C4-2B (cell line): ENCODE data around the gene OTX2.

Experiments used
- H3K27ac ChIP-seq: fragments of 450-650 bp; 2 replicates; pipeline ENCODE4 v1.5.1; 2017
- ZFX ChIP-seq: fragments of 450-650 bp; IDR thresholded peaks from 2 replicates; pipeline ENCODE4 v1.6.1; 2017
- TF ChIP-seq, protein P1 (sequence below): fragments of 450-650 bp; conservative IDR thresholded peaks from 2 replicates; pipeline ENCODE4 v1.5.1; 2017; ENCODE audit warnings: mild to moderate bottlenecking

The OTX2 gene

GRCh38 chr14:56799343-56799645, 11.0 kb downstream of the OTX2 start:
- no peak for TF ChIP-seq ZFX
- TF ChIP-seq, protein P1, sequence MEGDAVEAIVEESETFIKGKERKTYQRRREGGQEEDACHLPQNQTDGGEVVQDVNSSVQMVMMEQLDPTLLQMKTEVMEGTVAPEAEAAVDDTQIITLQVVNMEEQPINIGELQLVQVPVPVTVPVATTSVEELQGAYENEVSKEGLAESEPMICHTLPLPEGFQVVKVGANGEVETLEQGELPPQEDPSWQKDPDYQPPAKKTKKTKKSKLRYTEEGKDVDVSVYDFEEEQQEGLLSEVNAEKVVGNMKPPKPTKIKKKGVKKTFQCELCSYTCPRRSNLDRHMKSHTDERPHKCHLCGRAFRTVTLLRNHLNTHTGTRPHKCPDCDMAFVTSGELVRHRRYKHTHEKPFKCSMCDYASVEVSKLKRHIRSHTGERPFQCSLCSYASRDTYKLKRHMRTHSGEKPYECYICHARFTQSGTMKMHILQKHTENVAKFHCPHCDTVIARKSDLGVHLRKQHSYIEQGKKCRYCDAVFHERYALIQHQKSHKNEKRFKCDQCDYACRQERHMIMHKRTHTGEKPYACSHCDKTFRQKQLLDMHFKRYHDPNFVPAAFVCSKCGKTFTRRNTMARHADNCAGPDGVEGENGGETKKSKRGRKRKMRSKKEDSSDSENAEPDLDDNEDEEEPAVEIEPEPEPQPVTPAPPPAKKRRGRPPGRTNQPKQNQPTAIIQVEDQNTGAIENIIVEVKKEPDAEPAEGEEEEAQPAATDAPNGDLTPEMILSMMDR = no peak
- no peak overlapping the region for H3K27ac ChIP-seq

DNA sequence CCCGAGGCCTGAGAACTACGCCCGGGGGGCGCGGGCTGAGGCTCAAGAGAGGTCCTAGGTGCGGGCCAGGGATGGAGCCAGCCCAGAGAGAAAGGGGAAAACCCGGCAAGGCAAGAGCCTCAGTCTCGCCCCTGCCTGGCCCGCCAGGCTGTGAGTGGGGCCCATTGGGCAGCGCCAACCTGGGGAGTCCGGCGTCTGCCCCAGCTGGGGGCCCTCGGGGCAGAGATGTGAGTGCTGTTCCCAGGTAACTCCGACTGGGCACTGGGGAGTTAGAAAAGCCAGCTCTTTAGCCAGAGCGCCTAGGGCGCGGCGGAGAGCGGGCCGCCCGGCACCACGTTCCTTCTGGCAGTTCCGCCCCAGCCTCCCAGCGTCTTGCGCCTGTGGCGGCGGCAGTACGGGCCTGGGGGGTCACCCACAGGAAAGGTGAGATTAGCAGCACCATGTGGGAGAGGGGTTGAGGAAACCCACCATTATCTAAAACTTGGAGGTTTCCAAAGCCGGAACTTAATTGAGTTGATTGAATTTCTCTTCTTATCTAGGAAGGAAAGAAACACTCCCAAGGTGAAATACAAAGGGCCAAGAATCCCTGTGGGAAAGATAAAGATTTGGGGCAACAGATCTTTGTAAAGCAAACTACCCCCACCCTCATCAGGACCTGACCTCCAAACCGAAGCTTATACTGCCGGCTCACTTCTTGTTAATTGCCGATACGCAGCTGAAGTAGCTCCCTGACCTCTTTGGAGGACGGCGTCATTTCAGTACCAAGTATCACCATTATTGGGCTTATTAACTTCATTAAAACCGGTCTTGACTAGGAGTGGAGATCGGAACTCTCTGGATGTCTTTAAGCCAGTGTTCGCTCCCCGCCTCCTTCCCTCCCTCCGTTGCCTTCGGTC, 11.6 kb downstream of the OTX2 start:
- no peak for TF ChIP-seq ZFX
- TF ChIP-seq, protein P1 = no peak
- no peak overlapping the region for H3K27ac ChIP-seq

GRCh38 chr14:56797569-56798446, 12.5 kb downstream of the OTX2 start:
- no peak for TF ChIP-seq ZFX
- TF ChIP-seq, protein P1 = no peak
- no peak overlapping the region for H3K27ac ChIP-seq

GRCh38 chr14:56797003-56797568, 13.2 kb downstream of the OTX2 start:
- no peak overlapping the region for H3K27ac ChIP-seq
- TF ChIP-seq ZFX = no peak
- TF ChIP-seq, protein P1 = no peak

DNA sequence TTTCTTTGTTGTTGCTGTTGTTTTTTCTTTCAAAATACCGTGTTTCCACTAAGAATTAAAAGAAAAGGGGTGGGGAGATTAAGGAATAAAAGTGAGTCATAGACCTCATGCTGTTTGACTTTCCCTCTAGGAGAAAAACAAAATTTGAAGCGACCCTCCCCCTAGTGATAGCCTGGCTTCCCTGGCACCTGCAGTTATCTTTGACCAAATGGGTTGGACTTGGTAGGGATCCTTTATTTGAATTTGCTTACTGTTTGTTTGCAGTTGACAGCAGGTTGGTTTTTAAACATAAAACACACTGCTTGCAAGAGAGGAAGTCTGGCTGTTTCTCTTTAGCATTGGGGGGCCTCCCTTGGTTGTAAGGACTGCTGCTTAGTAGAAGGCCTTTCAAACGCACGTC, 14.0 kb downstream of the OTX2 start:
- H3K27ac ChIP-seq = no peak overlapping the region
- TF ChIP-seq, protein P1 = no peak
- no peak for TF ChIP-seq ZFX

DNA sequence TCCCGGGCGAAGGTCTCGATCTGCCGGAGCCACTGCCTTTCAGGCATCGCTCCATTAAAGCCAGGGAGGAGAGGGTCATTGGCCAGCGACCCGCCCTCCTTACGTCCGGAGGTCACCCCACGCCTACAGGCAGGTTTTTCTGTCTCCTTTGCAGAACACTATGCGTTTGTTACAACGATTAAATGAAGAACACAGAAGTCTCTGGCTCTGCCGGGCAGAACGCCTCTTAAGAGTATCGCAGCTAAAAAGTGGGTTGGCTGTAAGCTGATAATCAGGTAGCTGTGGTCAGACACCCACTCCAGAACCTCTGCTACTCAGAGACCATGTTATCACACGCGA, 15.0 kb downstream of the OTX2 start:
- no peak overlapping the region for H3K27ac ChIP-seq
- TF ChIP-seq ZFX = no peak
- TF ChIP-seq, protein P1 = no peak
